NCI-H226 (cell line): ENCODE data around the gene CTIF.

Source experiments
- DNase-seq: peaks from one replicate; pipeline ENCODE4 v3.0.0-alpha.2; 2015

Gene CTIF

DNA sequence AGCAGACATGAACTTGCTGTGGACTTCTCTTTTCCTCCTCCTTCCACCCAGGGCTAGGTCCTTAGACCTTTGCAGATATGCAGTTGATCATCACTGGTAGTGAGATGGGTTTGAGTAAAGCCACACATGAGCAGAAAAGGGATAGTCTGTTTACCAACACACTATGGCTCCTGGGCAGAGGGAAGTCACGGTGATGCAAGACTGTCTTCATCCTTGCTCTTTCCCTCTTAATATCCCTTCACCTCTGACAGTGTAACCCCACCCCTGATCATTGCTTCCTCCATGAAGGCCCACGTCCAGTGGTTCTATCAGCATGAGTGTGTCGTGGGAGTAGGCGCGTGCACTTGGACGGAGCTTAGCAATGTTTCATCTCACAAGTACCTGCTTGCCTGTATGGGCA, 223.2 kb downstream of the CTIF start:
- no peak for DNase-seq

DNA sequence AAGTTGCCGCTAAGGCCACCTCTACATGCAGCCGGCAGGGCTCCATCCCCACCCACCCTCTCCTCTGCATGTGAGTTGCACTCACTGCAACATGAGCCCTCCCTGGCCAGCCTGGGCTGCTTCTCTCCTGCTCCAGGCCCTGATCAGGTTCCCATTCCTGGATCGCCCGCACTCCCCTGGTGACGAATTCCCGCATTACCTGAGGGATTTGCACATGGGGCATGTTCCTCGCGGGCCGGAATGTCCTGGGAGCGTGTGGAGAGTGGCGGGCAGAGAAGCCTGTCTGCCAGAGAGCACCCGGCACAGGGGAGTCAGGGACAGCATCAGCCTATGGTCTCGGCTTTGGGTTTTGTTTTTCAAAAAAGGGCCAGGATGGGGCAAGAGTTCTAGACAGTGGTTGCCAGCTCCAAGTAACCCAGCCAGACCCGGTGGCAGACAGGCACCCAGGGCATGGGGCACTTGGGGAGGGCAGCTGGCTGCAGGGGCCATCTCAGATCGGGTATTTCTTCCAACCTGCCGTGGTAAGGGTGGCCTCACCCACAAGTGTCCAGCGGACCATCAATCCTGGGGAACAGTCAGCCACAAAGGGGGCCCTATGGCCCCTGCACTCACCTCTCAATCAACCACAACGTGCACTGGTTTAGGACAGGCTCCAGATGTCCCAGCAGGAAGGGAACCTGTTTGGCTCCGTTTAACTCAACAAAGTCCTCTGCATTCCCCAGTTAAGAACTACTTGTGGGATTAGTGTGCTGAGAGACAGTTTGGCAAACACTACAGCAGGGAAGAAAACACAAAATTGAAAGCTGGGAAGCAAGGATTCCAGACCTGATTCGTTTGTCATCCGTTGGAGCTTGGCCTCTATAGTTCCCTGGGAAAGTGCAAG, 224.2 kb downstream of the CTIF start:
- no peak for DNase-seq

DNA sequence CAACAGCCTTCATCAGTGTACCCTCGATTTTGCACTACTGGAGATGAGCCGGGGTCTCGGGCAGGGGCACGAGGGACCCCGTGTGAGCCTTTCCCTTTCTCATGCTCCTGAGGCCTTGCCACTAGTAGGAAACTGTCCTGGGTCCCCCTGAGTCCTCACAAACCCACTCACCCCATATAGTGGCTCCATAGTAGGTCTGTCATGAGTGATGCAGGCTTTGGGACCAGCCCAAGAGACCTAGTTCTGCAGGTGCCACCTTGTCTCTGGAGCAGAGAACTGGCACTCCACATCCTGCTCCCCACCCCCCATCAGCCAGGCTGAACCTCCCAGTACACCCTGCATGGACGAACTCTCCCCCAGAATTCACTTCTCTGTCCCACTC, 224.9 kb downstream of the CTIF start:
- DNase-seq, result no peak

DNA sequence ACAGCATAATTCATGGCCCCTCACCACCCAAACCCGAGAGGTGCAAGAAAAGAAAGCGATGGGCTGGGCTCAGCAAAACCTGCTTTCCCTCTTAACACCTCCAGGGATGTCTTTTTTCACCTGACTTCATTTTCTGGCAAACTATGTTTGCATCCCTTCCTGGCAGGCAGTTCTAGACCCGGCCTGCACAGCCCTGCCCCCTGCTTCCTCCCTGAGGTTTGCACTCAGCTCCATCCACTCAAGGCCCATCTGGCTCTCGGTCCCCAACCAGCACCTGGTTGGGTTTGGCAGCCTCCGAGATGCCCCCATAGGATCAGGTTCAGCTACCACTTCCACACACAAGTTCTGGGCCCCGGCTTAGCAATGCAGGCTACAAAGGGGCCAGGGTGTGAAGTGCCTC, 226.2 kb downstream of the CTIF start:
- no peak for DNase-seq

DNA sequence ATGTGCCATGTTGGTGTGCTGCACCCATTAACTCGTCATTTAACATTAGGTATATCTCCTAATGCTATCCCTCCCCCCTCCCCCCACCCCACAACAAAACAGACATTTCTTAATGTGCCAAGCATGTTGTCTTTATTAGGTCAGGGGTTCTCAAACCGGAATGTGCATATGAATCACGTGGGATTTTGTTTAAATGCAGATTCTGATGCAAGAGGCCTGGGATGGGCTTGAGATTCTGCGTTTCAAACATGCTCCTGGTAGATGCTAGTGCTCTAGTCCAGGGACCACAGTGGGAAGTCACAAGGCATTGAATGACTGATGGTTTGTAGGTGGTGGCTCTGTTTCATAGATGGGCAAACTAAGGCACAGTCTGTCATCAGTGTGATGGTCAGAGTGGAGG, 227.2 kb downstream of the CTIF start:
- DNase-seq, result no peak

DNA sequence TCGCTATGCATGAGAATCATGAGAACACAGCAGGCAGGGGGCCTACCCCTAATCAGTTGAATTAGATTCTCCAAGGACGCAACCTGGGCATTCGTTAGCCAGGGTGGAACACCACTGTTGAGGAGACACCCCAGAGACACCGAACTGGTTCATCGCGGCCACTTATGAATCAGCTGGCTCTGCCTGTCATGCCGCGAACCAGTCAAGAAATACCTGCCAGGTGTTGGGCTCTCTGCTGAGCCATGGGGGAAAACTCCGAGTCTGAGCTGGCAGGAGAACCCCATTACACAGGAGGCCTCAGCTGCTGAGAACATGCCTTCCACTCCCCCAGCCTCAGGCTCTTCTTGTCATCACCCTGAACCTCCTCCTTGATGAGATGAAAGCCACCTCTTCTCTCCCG, 227.7 kb downstream of the CTIF start:
- no peak for DNase-seq

DNA sequence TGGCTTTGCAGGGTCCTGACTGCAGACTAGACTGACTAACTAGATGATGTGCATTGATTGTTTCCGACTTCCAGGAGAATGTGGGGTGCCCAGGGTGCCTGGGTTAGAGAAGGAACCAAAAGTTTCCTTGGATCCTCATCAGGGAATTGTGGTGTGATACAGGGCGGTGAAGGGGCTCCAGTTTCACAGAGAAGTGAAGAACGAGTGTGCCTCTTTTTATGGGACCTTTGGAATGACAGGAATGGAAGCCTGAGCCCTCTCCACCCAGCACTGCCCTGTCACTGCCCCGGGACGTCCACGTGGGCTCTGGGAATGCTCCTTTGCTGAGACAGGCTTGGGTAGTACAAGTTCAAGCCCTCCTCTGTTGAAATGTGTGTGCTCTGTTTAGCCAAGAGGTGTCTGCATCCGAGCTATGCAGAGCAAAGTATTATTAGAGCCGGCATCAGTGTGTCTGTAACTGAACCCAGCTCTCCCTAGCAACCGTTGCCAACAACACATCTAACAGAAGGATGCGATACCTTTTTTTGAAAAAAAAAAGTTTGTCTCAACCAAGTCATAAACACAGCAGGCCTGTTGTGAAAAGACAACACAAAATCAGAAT, 228.4 kb downstream of the CTIF start:
- DNase-seq, result no peak

DNA sequence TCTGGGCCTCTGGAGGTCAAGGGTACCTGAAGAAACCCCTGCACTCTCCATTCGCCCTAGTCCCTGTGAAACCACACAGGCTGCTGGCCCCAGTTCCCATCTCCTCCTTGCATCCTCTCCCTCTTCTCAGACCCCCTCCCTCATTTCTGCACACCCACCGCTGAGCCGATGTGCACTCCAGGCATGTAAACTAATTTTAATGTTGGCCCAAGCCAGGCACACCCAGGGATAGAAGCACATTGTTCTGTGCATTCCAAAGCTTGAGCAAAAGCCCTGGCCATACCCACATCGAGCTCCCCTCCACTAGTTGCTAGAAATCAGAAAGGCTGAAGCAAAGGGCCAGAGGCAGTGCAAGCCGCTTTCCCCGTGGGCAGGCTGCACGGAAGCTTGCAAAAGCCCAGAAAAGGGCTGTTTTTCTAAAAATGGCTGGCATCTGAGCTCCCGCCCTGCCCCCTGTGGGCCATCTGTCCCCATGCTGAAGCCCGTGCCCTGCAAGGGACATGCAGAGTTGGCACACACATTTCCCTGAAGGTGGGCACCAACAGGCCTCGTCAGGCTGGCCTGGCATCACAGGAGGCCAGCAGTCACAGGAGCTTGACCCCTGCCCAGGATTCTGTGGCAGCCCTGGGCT, 230.3 kb downstream of the CTIF start:
- no peak for DNase-seq

DNA sequence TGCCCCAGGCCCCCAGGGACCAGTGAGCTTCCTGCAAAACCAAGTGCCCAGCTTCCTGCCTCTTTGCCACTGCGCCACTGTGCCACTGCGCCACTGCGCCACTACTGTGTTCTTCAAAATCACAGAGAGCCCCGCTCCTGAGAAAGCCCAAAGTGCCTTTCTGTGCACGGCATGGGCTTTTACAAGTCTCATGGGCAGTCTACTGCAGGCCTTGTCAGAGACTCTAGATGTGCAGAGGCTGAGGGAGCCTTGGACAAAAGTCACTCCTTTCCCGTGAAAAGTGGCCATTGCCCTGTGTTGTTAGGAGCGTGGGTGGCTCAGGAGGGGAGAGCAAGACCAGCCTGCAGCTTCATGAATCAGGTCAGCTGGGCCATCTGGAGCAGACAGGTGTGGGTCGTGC, 231.4 kb downstream of the CTIF start:
- no peak for DNase-seq

DNA sequence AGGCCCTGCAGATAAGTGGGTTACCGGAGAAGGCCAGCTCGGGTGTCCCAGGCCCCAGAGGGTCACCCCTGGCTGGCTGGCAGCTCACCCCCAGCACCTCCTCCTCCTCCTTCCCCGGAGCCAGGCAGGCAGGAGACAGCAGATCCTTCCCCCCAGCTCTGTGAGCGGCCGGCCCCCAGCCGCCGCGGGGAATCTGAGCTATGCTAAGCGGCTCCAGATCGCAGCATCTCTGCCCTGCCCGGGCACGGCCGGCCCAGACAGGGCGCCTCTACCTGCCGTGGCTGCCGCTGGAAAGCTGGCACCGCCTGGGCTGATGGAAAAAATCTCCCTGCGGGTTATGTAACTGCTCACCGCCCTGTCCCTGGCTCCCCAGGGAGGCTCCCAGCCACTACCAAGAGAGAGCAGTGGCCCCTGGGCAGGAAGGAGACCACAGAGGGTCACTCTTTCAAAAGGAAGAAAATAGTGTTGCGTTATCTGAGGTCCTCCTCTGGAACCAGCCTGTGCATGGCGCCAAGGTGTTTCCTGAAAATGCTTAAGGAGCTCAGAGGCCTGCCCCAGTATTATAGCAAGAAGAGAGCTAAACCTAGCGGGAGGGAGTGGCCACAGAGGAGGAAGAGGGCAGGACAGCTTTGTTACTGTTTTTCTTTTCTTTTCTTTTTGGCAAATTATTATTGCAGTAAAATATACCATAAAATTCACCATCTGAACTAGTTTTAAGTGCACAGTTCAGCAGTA, 233.0 kb downstream of the CTIF start:
- peak; percentile 56 for DNase-seq

DNA sequence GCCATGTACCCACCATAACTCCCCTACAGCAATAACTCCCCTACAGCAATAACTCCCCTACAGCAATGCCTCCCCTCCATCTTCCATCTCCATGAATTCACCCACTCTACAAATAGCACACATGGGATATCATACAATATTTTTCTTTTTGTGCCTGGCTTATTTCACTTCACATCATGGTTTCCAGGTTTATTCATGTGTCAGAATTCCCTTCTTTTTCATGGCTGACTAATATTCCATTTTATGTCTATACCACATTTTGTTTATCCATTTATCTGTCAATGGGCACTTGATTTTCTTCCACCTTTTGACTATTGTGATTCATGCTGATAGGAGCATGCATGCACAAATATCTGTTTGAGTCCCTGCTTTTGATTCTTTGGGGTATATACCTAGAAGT, 233.6 kb downstream of the CTIF start:
- no peak for DNase-seq

DNA sequence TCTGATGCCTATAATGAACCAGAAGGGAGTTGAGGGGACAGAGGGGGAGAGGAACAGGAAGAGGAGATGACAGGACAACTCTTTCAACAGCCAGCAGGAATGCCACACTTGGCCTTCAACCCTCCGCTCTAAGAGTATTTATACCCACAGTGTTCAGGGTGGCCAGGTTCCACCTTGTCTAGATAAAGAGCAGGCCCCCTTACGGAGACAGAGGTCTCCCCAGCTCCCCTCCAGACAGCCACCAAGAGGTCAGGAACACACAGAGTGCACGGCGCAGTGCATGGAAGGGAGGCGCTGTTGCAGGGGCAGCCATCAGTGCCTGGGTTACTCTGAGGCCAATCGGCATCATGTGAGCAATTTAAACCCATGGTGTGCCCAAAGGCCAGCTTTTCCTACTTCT, 235.0 kb downstream of the CTIF start:
- DNase-seq, result no peak

DNA sequence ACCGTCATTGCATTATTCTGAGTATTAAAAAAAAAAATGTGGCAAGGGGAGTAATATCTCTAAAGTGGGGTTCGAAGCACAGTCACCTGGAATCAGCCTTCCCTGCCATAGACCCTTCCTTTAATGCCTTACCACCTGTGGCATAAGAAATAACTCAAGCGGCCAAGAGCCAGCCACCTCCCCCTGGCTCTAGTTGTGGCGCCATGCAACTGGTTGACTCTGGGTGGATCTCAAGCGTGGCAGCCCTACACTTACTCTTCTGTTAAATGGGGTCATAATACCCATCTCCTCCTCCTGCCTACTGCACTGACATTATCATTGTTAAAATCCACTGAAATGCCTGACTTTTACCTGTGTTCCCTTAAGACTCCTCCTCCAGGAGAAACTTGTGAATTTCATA, 236.1 kb downstream of the CTIF start:
- no peak for DNase-seq

DNA sequence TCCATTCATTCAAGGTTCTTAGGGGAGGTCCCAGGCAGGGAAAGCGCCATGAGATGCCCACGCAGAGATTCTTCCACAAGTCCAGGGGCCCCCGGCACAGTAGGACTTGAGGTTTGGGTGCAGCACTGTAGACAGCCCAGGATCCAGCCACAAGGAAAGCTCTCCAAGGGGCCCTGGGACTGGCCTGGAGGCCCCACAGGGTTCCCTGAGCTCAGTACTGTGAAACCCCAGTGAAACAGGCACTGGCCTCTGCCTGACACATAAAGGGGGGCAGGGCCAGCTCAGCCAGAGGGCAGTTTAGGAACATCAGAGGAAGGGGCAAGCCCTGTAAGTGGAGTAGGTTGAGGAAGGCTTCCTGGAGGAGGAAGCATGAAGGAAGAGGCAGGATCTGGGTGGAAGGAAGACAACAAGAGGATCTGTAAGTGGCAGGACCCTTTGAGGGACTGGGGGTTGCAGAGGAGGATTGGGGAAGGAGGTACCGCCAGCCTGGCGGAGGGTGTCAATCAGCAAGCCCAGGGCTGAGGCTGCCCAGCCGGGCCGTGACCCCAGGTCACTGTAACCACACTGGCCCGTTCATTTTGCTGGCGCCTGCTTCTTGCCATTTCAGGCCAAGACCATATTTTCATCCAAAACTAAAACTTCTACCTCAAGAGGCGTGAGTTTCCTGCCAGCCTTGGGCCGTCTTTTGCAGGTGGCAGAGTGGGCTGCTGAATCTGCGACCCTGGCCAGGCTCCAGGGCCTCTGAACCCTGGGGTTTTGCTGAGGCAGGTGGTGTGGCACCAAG, 236.7 kb downstream of the CTIF start:
- DNase-seq, result no peak

DNA sequence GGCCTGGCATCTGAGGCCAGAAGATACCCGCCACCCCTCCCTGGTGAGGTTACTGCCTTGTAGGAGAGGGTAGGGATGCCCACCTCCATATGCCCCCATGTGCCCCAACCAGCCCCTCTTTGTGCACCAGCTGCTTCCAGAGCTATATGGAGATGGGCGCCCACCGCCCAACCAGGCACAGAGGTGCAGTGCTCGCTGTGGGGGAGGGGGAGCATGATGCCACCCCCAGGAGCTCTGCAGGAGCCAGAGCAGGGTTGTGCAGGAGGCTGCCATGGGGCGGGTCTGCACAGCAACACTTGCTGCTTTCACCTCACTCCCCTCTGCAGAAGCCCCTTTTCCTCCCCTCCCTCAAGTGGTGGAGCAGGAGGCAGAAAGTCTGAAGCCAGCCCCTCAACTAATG, 237.3 kb downstream of the CTIF start:
- DNase-seq, result no peak

DNA sequence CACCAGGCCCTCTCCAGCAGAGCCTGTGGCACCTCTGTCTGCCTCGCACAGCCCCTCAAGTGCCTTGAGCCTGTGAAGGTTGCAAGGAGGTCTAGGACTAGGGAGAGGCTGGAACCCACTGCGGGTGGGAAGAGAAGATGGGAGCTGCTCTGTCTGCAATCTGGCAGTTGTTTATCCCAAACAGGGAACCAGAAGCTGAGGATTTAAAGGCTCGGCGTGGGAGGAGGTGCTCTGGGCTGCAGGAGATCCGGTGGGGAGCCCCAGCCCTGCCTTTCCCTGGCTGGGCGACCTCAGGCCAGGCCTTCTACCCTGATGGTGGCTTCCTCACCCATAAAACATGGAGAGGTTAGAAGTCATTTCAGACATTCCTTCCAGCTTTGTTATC, 237.8 kb downstream of the CTIF start:
- DNase-seq, result no peak

DNA sequence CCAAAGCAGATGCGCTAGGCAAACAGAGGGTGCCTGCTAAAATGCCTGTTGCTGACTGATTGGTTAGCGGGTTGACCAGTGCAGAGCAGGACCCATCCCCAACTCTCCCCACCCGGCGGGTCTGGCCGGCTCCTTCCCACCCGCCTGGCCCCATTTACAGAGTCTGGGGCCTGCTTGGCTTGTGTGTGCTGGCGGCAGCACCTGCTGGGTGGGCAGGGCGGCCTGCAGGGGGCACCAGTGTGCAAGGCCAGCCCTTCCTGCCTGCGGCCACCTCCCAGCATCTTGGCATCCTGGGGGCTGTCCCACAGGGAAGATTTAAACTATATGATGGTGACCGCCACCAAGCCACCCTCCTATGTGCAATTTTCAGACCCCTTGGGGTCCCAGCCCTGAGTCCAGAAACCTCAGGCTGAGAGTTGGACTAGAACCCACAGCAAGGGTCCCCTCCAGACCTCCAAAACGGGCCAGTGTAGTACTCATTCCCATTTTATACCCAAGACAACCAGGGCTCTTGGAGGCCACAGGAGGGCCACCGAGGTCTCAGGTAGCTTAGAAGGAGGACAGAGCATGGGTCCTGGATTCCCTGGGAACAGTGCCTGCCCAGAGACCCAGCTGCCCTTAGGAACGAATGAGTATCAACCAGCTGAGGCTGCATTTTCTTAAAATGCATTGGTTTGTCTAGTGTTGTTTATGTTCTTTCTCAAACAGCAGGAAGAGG, 238.4 kb downstream of the CTIF start:
- no peak for DNase-seq

DNA sequence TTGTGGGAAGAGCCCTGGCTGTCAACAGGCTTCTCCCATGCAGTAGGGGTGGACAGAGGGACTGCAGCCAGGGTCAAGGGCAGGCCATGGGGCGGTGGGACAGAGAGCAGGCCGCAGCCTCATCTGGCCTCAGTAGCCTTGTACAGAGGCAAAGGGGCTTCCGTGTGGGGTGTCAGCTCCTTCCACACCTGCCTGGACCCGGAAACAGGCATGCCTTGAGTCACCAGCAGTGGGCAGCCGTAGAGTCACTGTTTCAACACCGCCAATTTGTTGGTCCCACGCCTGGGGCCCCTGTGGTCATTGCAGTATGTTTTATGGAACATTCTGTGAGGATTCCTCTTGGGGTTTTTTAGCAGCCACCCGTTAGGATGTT, 238.9 kb downstream of the CTIF start:
- no peak for DNase-seq

DNA sequence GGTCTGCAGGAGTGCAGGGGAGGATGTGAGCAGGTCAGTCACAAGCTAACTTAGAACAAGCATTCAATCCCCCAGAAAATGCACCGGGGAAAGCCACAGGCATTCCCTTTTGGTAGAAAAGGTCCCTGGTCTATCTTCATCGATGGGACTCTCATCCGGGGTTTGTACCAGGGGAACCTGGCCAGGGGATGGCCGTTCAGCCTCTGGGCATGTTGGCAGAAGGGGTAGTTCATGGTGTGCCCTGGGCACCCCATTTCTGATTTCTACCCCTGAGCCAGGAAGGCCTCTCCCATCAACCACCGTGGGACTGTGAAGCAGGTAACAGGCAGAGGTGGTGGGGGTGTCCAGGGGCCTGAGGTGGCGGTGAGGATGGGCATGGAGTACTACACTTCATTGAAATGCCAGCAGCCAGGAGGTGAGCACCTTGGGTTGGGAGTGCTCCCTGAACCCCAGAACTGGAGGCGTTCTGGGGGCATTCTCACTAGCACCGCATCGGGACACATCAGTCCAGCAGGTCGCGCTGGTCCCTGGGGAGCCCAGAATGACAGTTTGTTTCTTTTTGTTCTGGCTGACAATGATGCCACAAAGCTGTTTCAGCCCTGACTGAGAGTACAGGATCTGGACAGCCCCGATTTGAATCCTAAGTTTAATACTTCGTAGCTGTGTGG, 239.6 kb downstream of the CTIF start:
- DNase-seq, result no peak

DNA sequence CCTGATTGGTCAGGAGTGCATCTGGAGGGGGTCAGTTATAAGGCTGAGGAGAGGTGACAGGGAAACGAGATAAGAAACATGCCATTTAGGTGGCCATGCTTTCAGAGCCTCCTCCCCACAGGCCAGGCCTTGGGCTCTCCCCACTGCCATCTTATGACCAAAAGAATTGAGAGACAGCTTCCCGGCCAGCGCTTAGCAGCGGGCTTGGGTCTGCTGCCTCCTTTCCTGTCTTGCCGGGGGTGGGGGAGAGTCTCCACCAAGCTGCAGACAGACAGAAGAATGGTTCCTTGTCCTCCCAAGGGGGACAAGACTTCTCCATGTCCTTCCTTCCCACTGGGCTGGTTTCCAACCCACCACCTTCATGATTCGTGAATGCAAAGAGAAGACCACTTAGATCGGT, 240.6 kb downstream of the CTIF start:
- no peak for DNase-seq

DNA sequence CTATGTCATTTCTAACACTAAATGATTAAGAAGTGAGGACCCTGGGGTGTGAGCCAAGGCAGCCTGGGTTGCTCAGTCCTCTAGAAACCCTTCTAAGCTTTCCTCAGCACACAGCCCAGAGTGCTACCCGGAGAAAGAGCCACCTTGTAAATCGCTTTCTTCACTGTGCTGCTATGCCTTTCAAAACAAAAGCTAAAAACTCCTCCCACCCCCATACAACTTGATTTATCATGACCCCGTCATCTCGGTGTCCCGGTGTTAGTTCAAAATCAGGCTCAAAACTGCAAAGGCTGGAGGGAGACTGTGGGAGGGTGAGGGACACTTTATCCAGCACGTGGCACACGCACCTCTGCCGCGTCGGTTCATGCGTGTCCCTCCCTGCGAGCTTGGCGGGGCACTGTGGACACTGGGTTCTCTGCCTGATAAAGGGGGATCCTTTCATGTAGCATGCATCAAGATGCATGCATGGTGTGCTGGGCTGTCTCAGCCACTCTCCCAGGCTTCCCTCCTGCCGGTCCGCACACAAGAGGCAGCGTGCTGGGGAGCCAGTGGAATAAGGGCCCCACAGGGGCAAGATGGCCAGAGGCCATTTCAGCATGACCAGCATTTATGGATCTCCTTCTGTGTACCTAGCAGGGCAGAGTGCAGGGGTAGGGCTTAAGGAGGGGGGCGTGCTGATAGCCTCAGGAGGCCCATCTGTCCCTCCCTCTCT, 241.5 kb downstream of the CTIF start:
- no peak for DNase-seq
